ENCODE results near the gene IL31.

DNA sequence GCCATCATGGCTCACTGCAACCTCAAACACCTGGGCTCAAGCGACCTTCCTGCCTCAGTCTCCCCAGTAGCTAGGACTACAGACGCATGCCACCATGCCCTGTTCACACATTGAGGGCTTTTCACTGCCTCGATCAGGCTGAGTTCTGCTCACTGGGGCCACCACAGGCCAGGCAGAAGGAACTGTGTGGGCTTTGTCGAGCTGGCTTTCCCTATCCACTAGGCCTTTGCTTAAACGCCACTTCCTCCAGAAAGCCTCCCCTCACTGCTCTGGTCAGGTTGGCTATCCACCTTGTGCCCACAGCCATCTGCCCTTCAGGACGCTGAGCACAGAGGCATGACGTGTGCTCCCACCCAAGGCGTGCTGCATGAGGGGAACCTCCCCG lies 50.3 kb downstream of the IL31 start:
- TF ChIP-seq TAF1 (conservative IDR thresholded peaks at IDR 0.05) (no peak), EGR1 (IDR thresholded peaks at IDR 0.05; ENCODE audit: low read depth in 2 of 2) (no peak), YY1 (IDR thresholded peaks at IDR 0.05) (no peak), RAD21 (IDR thresholded peaks at IDR 0.05) (no peak), JUND (IDR thresholded peaks at IDR 0.05) (no peak)
- TF ChIP-seq, protein P1, sequence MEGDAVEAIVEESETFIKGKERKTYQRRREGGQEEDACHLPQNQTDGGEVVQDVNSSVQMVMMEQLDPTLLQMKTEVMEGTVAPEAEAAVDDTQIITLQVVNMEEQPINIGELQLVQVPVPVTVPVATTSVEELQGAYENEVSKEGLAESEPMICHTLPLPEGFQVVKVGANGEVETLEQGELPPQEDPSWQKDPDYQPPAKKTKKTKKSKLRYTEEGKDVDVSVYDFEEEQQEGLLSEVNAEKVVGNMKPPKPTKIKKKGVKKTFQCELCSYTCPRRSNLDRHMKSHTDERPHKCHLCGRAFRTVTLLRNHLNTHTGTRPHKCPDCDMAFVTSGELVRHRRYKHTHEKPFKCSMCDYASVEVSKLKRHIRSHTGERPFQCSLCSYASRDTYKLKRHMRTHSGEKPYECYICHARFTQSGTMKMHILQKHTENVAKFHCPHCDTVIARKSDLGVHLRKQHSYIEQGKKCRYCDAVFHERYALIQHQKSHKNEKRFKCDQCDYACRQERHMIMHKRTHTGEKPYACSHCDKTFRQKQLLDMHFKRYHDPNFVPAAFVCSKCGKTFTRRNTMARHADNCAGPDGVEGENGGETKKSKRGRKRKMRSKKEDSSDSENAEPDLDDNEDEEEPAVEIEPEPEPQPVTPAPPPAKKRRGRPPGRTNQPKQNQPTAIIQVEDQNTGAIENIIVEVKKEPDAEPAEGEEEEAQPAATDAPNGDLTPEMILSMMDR (IDR thresholded peaks at IDR 0.05; ENCODE audit: low read depth, low read length, missing input control): no peak
- TF ChIP-seq, protein P2, sequence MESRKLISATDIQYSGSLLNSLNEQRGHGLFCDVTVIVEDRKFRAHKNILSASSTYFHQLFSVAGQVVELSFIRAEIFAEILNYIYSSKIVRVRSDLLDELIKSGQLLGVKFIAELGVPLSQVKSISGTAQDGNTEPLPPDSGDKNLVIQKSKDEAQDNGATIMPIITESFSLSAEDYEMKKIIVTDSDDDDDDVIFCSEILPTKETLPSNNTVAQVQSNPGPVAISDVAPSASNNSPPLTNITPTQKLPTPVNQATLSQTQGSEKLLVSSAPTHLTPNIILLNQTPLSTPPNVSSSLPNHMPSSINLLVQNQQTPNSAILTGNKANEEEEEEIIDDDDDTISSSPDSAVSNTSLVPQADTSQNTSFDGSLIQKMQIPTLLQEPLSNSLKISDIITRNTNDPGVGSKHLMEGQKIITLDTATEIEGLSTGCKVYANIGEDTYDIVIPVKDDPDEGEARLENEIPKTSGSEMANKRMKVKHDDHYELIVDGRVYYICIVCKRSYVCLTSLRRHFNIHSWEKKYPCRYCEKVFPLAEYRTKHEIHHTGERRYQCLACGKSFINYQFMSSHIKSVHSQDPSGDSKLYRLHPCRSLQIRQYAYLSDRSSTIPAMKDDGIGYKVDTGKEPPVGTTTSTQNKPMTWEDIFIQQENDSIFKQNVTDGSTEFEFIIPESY (IDR thresholded peaks at IDR 0.05): no peak
- TF ChIP-seq, protein P3, sequence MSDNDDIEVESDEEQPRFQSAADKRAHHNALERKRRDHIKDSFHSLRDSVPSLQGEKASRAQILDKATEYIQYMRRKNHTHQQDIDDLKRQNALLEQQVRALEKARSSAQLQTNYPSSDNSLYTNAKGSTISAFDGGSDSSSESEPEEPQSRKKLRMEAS (IDR thresholded peaks at IDR 0.05): no peak
- TF ChIP-seq, protein P4, sequence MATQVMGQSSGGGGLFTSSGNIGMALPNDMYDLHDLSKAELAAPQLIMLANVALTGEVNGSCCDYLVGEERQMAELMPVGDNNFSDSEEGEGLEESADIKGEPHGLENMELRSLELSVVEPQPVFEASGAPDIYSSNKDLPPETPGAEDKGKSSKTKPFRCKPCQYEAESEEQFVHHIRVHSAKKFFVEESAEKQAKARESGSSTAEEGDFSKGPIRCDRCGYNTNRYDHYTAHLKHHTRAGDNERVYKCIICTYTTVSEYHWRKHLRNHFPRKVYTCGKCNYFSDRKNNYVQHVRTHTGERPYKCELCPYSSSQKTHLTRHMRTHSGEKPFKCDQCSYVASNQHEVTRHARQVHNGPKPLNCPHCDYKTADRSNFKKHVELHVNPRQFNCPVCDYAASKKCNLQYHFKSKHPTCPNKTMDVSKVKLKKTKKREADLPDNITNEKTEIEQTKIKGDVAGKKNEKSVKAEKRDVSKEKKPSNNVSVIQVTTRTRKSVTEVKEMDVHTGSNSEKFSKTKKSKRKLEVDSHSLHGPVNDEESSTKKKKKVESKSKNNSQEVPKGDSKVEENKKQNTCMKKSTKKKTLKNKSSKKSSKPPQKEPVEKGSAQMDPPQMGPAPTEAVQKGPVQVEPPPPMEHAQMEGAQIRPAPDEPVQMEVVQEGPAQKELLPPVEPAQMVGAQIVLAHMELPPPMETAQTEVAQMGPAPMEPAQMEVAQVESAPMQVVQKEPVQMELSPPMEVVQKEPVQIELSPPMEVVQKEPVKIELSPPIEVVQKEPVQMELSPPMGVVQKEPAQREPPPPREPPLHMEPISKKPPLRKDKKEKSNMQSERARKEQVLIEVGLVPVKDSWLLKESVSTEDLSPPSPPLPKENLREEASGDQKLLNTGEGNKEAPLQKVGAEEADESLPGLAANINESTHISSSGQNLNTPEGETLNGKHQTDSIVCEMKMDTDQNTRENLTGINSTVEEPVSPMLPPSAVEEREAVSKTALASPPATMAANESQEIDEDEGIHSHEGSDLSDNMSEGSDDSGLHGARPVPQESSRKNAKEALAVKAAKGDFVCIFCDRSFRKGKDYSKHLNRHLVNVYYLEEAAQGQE (IDR thresholded peaks at IDR 0.05): no peak
- TF ChIP-seq, protein P5, sequence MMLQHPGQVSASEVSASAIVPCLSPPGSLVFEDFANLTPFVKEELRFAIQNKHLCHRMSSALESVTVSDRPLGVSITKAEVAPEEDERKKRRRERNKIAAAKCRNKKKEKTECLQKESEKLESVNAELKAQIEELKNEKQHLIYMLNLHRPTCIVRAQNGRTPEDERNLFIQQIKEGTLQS (IDR thresholded peaks at IDR 0.05): no peak

Data from liver (tissue), 3 donors.